ENCODE results near the gene SPINT2.
A peak's percentile ranks its signal among the peaks of the same experiment; 100 is the strongest.

DNA sequence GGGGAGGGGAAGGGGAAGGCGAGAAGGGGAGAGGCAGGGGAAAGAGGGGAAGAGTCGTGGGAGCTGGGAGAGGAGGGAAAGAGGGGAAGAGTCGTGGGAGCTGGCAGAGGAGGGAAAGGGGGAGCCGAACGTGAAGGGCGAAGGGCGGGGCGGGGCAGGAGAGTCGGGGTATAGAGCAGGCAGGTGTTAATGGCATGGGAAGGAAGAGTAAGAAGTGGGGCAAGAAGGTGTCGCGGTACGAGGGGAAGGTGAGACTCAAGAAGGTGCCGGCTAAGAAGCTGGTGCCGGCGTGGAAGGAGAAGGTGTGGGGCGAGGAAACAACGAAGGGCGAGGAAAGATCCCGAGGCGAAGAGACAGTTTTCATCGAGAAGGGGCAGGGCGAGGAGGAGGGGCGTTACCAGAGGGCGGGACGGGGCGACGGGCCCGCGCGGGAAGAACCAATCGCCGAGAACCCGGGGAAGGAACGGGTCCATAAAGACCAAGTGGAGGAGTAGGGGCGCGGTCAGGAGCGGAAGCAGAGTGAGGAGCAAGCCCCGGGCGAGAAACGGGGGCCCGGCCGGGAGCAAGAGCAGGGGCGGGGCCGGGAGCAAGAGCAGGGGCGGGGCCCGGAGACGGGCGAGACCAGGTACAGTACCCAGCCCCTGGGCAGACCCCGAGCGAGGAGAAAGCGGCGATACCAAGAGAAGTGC lies 71.7 kb downstream of the SPINT2 start:
- TF ChIP-seq SP1 (IDR thresholded peaks at IDR 0.05), result no peak
- no peak for TF ChIP-seq BHLHE40 (IDR thresholded peaks at IDR 0.05; ENCODE audit: borderline replicate concordance)
- peak; percentile 66 for TF ChIP-seq L3MBTL2 (conservative IDR thresholded peaks at IDR 0.05)
- no peak for TF ChIP-seq ELF4 (IDR thresholded peaks at IDR 0.05)
- TF ChIP-seq FOXM1 (IDR thresholded peaks at IDR 0.05; ENCODE audit: borderline replicate concordance), result no peak
- TF ChIP-seq, protein P1, sequence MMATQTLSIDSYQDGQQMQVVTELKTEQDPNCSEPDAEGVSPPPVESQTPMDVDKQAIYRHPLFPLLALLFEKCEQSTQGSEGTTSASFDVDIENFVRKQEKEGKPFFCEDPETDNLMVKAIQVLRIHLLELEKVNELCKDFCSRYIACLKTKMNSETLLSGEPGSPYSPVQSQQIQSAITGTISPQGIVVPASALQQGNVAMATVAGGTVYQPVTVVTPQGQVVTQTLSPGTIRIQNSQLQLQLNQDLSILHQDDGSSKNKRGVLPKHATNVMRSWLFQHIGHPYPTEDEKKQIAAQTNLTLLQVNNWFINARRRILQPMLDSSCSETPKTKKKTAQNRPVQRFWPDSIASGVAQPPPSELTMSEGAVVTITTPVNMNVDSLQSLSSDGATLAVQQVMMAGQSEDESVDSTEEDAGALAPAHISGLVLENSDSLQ (IDR thresholded peaks at IDR 0.05), result no peak
- no peak for TF ChIP-seq TARDBP (IDR thresholded peaks at IDR 0.05)
- no peak for TF ChIP-seq SUZ12 (IDR thresholded peaks at IDR 0.05)
- TF ChIP-seq FOXA1 (IDR thresholded peaks at IDR 0.05), result no peak
- no peak for TF ChIP-seq NFRKB (IDR thresholded peaks at IDR 0.05)
- no peak for TF ChIP-seq LEF1 (IDR thresholded peaks at IDR 0.05; ENCODE audit: borderline replicate concordance)
